Suprapubic skin (tissue), 3 donors: ENCODE results near the gene POLG.

Source experiments
- EP300 ChIP-seq: sonication (generic); formaldehyde crosslinking; IDR thresholded peaks from one replicate; pipeline ENCODE4 v1.6.1; 2017; ENCODE audit warnings: antibody characterized with exemption
- POLR2A ChIP-seq, 2 donors: fragments of 450-650 bp; IDR thresholded peaks; one replicate each; pipeline ENCODE4 v1.6.1; 2017; ENCODE audit warnings: antibody characterized with exemption in 2 of 2, mild to moderate bottlenecking in 2 of 2, moderate library complexity in 2 of 2
- TF ChIP-seq, protein P1 (sequence below), 2 donors: fragments of 200-600 bp in 1 of 2; fragments of 450-650 bp in 1 of 2; sonication (generic) in 1 of 2; IDR thresholded peaks; one replicate each; pipeline ENCODE4 v1.5.1; 2016 to 2019; ENCODE audit warnings: antibody characterized with exemption in 2 of 2, mild to moderate bottlenecking in 1 of 2, moderate library complexity in 1 of 2

- TF ChIP-seq POLR2A (IDR thresholded peaks at IDR 0.05) (no peak), EP300 (no peak)
- TF ChIP-seq, protein P1, sequence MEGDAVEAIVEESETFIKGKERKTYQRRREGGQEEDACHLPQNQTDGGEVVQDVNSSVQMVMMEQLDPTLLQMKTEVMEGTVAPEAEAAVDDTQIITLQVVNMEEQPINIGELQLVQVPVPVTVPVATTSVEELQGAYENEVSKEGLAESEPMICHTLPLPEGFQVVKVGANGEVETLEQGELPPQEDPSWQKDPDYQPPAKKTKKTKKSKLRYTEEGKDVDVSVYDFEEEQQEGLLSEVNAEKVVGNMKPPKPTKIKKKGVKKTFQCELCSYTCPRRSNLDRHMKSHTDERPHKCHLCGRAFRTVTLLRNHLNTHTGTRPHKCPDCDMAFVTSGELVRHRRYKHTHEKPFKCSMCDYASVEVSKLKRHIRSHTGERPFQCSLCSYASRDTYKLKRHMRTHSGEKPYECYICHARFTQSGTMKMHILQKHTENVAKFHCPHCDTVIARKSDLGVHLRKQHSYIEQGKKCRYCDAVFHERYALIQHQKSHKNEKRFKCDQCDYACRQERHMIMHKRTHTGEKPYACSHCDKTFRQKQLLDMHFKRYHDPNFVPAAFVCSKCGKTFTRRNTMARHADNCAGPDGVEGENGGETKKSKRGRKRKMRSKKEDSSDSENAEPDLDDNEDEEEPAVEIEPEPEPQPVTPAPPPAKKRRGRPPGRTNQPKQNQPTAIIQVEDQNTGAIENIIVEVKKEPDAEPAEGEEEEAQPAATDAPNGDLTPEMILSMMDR (IDR thresholded peaks at IDR 0.05): no peak
Observed at GRCh38 chr15:89377842-89378295, 43.2 kb upstream of the POLG start.
